ENCODE results near the gene MS4A10. TPM values are rescaled to one million over a fixed set of nuclear protein-coding genes. Genes with fewer than 3 reads are reported as not detected.

Gene MS4A10
- total RNA-seq, 1 donor from 2014 or later: not detected

GRCh38 chr11:60785806-60786361 is 751 bp downstream of the MS4A10 start:
- intact Hi-C loops (cut with micrococcal nuclease): no loop called here

GRCh38 chr11:60786811-60787567 is 1.9 kb downstream of the MS4A10 start:
- intact Hi-C loops (cut with micrococcal nuclease): no loop called here

- intact Hi-C loops (cut with micrococcal nuclease): no loop called here
These were observed 3.4 kb downstream of the MS4A10 start for GRCh38 chr11:60788401-60789125.

GRCh38 chr11:60790726-60791125 is 5.6 kb downstream of the MS4A10 start:
- intact Hi-C loops (cut with micrococcal nuclease): no loop called here

- intact Hi-C loops (cut with micrococcal nuclease): no loop called here
These were observed 6.2 kb downstream of the MS4A10 start for GRCh38 chr11:60791153-60791933.

- intact Hi-C loops (cut with micrococcal nuclease): no loop called here
These were observed 7.4 kb downstream of the MS4A10 start for GRCh38 chr11:60792521-60792920.

GRCh38 chr11:60795291-60795690 is 10.2 kb downstream of the MS4A10 start:
- intact Hi-C loops (cut with micrococcal nuclease): no loop called here

- intact Hi-C loops (cut with micrococcal nuclease): no loop called here
These were observed 12.9 kb downstream of the MS4A10 start for GRCh38 chr11:60797846-60798630.

GRCh38 chr11:60798631-60799030 is 13.5 kb downstream of the MS4A10 start:
- intact Hi-C loops (cut with micrococcal nuclease): no loop called here

GRCh38 chr11:60801194-60801593 is 16.1 kb downstream of the MS4A10 start:
- intact Hi-C loops (cut with micrococcal nuclease): no loop called here

GRCh38 chr11:60803273-60803936 is 18.3 kb downstream of the MS4A10 start:
- intact Hi-C loops (cut with micrococcal nuclease): no loop called here

- intact Hi-C loops (cut with micrococcal nuclease): no loop called here
These were observed 24.1 kb downstream of the MS4A10 start for GRCh38 chr11:60809249-60809648.

GRCh38 chr11:60809691-60810090 is 24.6 kb downstream of the MS4A10 start:
- intact Hi-C loops (cut with micrococcal nuclease): no loop called here

GRCh38 chr11:60810151-60810550 is 25.0 kb downstream of the MS4A10 start:
- intact Hi-C loops (cut with micrococcal nuclease): no loop called here

- intact Hi-C loops (cut with micrococcal nuclease): no loop called here
These were observed 25.4 kb downstream of the MS4A10 start for GRCh38 chr11:60810569-60810968.

GRCh38 chr11:60813324-60813723 is 28.2 kb downstream of the MS4A10 start:
- intact Hi-C loops (cut with micrococcal nuclease): no loop called here

- intact Hi-C loops (cut with micrococcal nuclease): no loop called here
These were observed 29.0 kb downstream of the MS4A10 start for GRCh38 chr11:60814112-60814511.

GRCh38 chr11:60816590-60817157 is 31.5 kb downstream of the MS4A10 start:
- intact Hi-C loops (cut with micrococcal nuclease): no loop called here

- intact Hi-C loops (cut with micrococcal nuclease): no loop called here
These were observed 32.9 kb downstream of the MS4A10 start for GRCh38 chr11:60818057-60818456.

All from T-helper 1 cell treated with Interleukin-12 subunit alpha and Interleukin-12 subunit beta and Interleukin-4 antibody, amounts not matched to agents 30 ng/mL and 1 ng/mL, for 36 hours (primary cell).